Liver (tissue), 9 donors: ENCODE measurements around the gene BEND3. TPM values are rescaled to one million over a fixed set of nuclear protein-coding genes. Genes with fewer than 3 reads are reported as not detected.

Source experiments
- DNase-seq: peaks from one replicate; pipeline ENCODE4 v3.0.0-alpha.2; 2017; ENCODE audit warnings: low spot score
- H3K27ac ChIP-seq, 2 donors: one replicate each; pipeline ENCODE4 v1.7.0; 2013; ENCODE audit warnings: inconsistent platforms in 2 of 2, low read length in 2 of 2, control low read depth in 1 of 2, low read depth in 1 of 2, mild to moderate bottlenecking in 1 of 2
- H3K27me3 ChIP-seq, 4 donors: one replicate each; pipeline versions ENCODE4 v1.6.1 to v1.7.0; 2013; ENCODE audit warnings: low read length in 3 of 4, inconsistent platforms in 1 of 4, mild to moderate bottlenecking in 1 of 4, moderate library complexity in 1 of 4; ENCODE audit not compliant: control insufficient read depth in 4 of 4, insufficient read depth in 4 of 4
- H3K36me3 ChIP-seq, 4 donors: one replicate each; pipeline versions ENCODE4 v1.6.1 to v1.7.0; 2013; ENCODE audit warnings: low read length in 3 of 4, mild to moderate bottlenecking in 3 of 4, low read depth in 1 of 4, moderate library complexity in 1 of 4; ENCODE audit not compliant: control insufficient read depth in 4 of 4, insufficient read depth in 3 of 4
- H3K4me1 ChIP-seq, 4 donors: one replicate each; pipeline versions ENCODE4 v1.6.1 to v1.7.0; 2013; ENCODE audit warnings: low read length in 3 of 4, mild to moderate bottlenecking in 3 of 4, moderate library complexity in 1 of 4; ENCODE audit not compliant: control insufficient read depth in 4 of 4, insufficient read depth in 4 of 4
- H3K4me3 ChIP-seq, 3 donors: one replicate each; pipeline versions ENCODE4 v1.6.1 to v1.7.0; 2013; ENCODE audit warnings: low read length in 3 of 3, control low read depth in 1 of 3, low read depth in 1 of 3, mild to moderate bottlenecking in 1 of 3
- H3K9ac ChIP-seq, 2 donors: one replicate each; pipeline ENCODE4 v1.7.0; 2013; ENCODE audit warnings: low read length in 2 of 2, mild to moderate bottlenecking in 2 of 2, moderate library complexity in 2 of 2, control low read depth in 1 of 2, low read depth in 1 of 2
- H3K9me3 ChIP-seq, 4 donors: one replicate each; pipeline versions ENCODE4 v1.6.1 to v1.7.0; 2013; ENCODE audit warnings: low read length in 3 of 4; ENCODE audit not compliant: control insufficient read depth in 4 of 4
- ATF3 ChIP-seq: IDR thresholded peaks from 2 replicates; pipeline ENCODE4 v1.6.1; 2016; ENCODE audit warnings: antibody characterized with exemption
- CTCF ChIP-seq: fragments of 150-350 bp; IDR thresholded peaks from 2 replicates; pipeline ENCODE4 v1.5.1; 2017; ENCODE audit warnings: improper control_type of control experiment, low read depth, low read length; ENCODE audit not compliant: missing input control
- EGR1 ChIP-seq, 2 donors: IDR thresholded peaks; 2 replicates each; pipeline ENCODE4 v1.6.1; 2016 to 2018; ENCODE audit warnings: antibody characterized with exemption in 2 of 2, low read depth in 2 of 2
- FOXA1 ChIP-seq: IDR thresholded peaks from 2 replicates; pipeline ENCODE4 v1.6.1; 2016; ENCODE audit warnings: antibody characterized with exemption
- FOXA2 ChIP-seq: IDR thresholded peaks from 2 replicates; pipeline ENCODE4 v1.6.1; 2016; ENCODE audit warnings: antibody characterized with exemption
- GABPA ChIP-seq, 2 donors: IDR thresholded peaks in 1 of 2; conservative IDR thresholded peaks in 1 of 2; 2 replicates each; pipeline ENCODE4 v1.6.1; 2016; ENCODE audit warnings: antibody characterized with exemption in 2 of 2, mild to moderate bottlenecking in 1 of 2, moderate library complexity in 1 of 2
- HNF4A ChIP-seq, 2 donors: conservative IDR thresholded peaks; 2 replicates each; pipeline ENCODE4 v1.6.1; 2016; ENCODE audit warnings: antibody characterized with exemption in 2 of 2, mild to moderate bottlenecking in 2 of 2
- HNF4G ChIP-seq: IDR thresholded peaks from 2 replicates; pipeline ENCODE4 v1.6.1; 2016; ENCODE audit warnings: antibody characterized with exemption
- JUND ChIP-seq, 2 donors: IDR thresholded peaks; 2 replicates each; pipeline ENCODE4 v1.6.1; 2016; ENCODE audit warnings: antibody characterized with exemption in 2 of 2
- MAX ChIP-seq: IDR thresholded peaks from 2 replicates; pipeline ENCODE4 v1.6.1; 2016; ENCODE audit warnings: antibody characterized with exemption
- NR2F2 ChIP-seq: IDR thresholded peaks from 2 replicates; pipeline ENCODE4 v1.6.1; 2016; ENCODE audit warnings: antibody characterized with exemption
- RAD21 ChIP-seq, 2 donors: IDR thresholded peaks; 2 replicates each; pipeline ENCODE4 v1.6.1; 2016; ENCODE audit warnings: antibody characterized with exemption in 2 of 2, mild to moderate bottlenecking in 2 of 2
- REST ChIP-seq: IDR thresholded peaks from 2 replicates; pipeline ENCODE4 v1.6.1; 2016; ENCODE audit warnings: antibody characterized with exemption, mild to moderate bottlenecking
- RXRA ChIP-seq, 2 donors: IDR thresholded peaks; 2 replicates each; pipeline ENCODE4 v1.6.1; 2017 to 2018; ENCODE audit warnings: antibody characterized with exemption in 2 of 2, mild to moderate bottlenecking in 1 of 2
- SP1 ChIP-seq: IDR thresholded peaks from 2 replicates; pipeline ENCODE4 v1.6.1; 2018; ENCODE audit warnings: antibody characterized with exemption, mild to moderate bottlenecking
- TAF1 ChIP-seq: conservative IDR thresholded peaks from 2 replicates; pipeline ENCODE4 v1.6.1; 2016; ENCODE audit warnings: antibody characterized with exemption, mild to moderate bottlenecking
- YY1 ChIP-seq: IDR thresholded peaks from 2 replicates; pipeline ENCODE4 v1.6.1; 2016; ENCODE audit warnings: antibody characterized with exemption, mild to moderate bottlenecking
- ZBTB33 ChIP-seq: IDR thresholded peaks from 2 replicates; pipeline ENCODE4 v1.6.1; 2016; ENCODE audit warnings: antibody characterized with exemption
- WGBS: extraction: QIAGEN DNeasy Blood & Tissue Kit; methylation state at CpG from one replicate; pipeline ENCODE4 v1.1.7; 2013; 5-methylcytosine and 5-hydroxymethylcytosine counted together
- polyA plus RNA-seq, 2 donors: library from polyadenylated mRNA; stranded (reverse) in 1 of 2; unstranded in 1 of 2; fragments of 200-250 nt in 1 of 2; fragments of >200 nt in 1 of 2; fragmentation: Nextera tagmentation in 1 of 2; extraction: Ambion mirVana in 1 of 2; gene quantifications; one replicate each; pipeline versions ENCODE4 v1.2.1 to v1.2.3, GENCODE V29; 2013 to 2015
- total RNA-seq, 2 donors: library from RNA; depleted of rRNA; stranded (reverse); fragments of >200 nt; gene quantifications; one replicate each; pipeline ENCODE4 v1.2.3, GENCODE V29; 2014
- donor health status: healthy.
- donor health status: healthy.
- donor health status: healthy.
- donor health status: healthy.
- donor health status: healthy.

The BEND3 gene
- total and polyA plus RNA-seq, 4 donors = 0.47 to 1.7 (median 1.2) TPM

DNA sequence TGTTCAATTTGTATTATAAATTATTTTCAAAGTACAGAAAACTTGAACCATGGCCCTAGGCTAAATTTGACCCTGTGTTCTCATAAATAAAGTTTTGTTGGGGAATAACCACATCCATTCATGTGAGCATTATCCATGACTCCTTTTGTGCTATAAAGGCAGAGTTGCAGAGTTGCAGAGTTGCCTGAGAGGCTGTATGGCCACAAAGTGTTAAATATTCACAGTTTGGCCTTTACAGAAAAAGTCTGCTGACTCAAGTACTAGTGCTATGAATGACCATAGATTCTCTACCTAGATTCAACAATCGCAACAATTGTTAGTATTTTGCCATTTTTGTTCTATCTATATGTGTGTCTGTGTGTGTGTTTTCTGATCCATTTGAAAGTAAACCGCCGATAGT, 46.2 kb upstream of the BEND3 start (continued):
- no peak for TF ChIP-seq ATF3
- no peak for TF ChIP-seq TAF1

GRCh38 chr6:107156617-107157016, 41.3 kb upstream of the BEND3 start:
- no peaks in the 10 kb centered on the region for H3K36me3 ChIP-seq
- H3K27me3 ChIP-seq = no peaks in the 10 kb centered on the region
- H3K27ac ChIP-seq = no peak overlapping the region
- WGBS = 87% methylated on average over 2 of the region's 2 CpGs
- peaks cover 0 to 25% (median 15%) of the 10 kb centered on the region in 4 donors for H3K4me1 ChIP-seq
- H3K4me3 ChIP-seq = no peak overlapping the region
- H3K9me3 ChIP-seq = no peaks in the 10 kb centered on the region
- no peak for DNase-seq
- H3K9ac ChIP-seq = no peak overlapping the region
- TF ChIP-seq SP1 (no peak), ZBTB33 (no peak), TAF1 (no peak), REST (no peak), JUND (IDR thresholded peaks at IDR 0.05) (no peak), NR2F2 (no peak), GABPA (IDR thresholded peaks at IDR 0.05 in 1 of 2, conservative IDR thresholded peaks at IDR 0.05 in 1 of 2) (no peak), MAX (no peak), ATF3 (no peak), FOXA2 (no peak), EGR1 (IDR thresholded peaks at IDR 0.05; ENCODE audit: low read depth in 2 of 2) (no peak), YY1 (no peak), HNF4A (conservative IDR thresholded peaks at IDR 0.05) (no peak), HNF4G (no peak), FOXA1 (no peak), RXRA (IDR thresholded peaks at IDR 0.05) (no peak), RAD21 (IDR thresholded peaks at IDR 0.05) (no peak), CTCF (no peak)
